Right lobe of liver (tissue), 4 donors: Measurements from ENCODE around the gene PTH1R.

ENCODE experiments used
- POLR2A ChIP-seq: fragments of 450-650 bp; IDR thresholded peaks from one replicate; pipeline ENCODE4 v1.6.1; 2017; ENCODE audit warnings: antibody characterized with exemption, mild to moderate bottlenecking
- TF ChIP-seq, protein P1 (sequence below), 4 donors: fragments of 200-600 bp in 3 of 4; fragments of 450-650 bp in 1 of 4; IDR thresholded peaks; one replicate each; pipeline versions ENCODE4 v1.5.1 to v1.8.0; 2016 to 2022; ENCODE audit warnings: antibody characterized with exemption in 4 of 4, mild to moderate bottlenecking in 2 of 4
- donor health status: DM: no; HTN: no; CAD: no.
- donor health status: DM: no; HTN: no; CAD: no.
- donor health status: DM: no; HTN: yes; CAD: no.

GRCh38 chr3:46896386-46896785, 18.9 kb downstream of the PTH1R start:
- no peak for TF ChIP-seq POLR2A
- TF ChIP-seq, protein P1, sequence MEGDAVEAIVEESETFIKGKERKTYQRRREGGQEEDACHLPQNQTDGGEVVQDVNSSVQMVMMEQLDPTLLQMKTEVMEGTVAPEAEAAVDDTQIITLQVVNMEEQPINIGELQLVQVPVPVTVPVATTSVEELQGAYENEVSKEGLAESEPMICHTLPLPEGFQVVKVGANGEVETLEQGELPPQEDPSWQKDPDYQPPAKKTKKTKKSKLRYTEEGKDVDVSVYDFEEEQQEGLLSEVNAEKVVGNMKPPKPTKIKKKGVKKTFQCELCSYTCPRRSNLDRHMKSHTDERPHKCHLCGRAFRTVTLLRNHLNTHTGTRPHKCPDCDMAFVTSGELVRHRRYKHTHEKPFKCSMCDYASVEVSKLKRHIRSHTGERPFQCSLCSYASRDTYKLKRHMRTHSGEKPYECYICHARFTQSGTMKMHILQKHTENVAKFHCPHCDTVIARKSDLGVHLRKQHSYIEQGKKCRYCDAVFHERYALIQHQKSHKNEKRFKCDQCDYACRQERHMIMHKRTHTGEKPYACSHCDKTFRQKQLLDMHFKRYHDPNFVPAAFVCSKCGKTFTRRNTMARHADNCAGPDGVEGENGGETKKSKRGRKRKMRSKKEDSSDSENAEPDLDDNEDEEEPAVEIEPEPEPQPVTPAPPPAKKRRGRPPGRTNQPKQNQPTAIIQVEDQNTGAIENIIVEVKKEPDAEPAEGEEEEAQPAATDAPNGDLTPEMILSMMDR (IDR thresholded peaks at IDR 0.05), result no peak
